Measurements from ENCODE around the gene SMIM7. TPM values are rescaled to one million over a fixed set of nuclear protein-coding genes. Genes with fewer than 3 reads are reported as not detected.

SMIM7 gene
- total RNA-seq, 1 experiment from 2014 or later: 74.4 TPM

DNA sequence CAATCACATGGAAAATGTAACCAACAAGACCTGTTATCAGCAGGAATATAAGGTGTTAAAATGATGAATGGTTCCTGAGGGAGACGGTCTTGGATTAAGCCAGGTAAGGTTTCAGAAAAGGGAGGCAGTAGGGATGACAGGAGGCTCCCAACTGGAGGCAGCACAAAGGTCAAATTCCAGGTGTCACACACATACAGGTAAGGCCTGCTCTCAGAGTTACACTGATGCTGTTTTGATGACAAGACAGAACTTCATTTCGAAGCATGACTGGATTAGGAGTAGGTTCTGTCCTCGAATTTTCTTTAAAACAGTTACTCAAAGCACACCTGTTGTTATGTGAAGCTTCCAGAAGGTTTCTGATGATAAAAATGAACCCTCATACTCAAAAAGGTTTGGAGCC, 39.4 kb downstream of the SMIM7 start:
- no peaks in the 10 kb centered on the region for H3K9me3 ChIP-seq
- peaks cover 8% of the 10 kb centered on the region for H3K4me1 ChIP-seq
- H3K27me3 ChIP-seq (replicated peaks; ENCODE audit: control insufficient read depth, insufficient read depth, low read length): no peaks in the 10 kb centered on the region
- intact Hi-C loops (cut with micrococcal nuclease; ENCODE audit: unreplicated experiment): no loop called here
- peaks cover 20% of the 10 kb centered on the region for H3K36me3 Mint-ChIP-seq (ENCODE audit: insufficient read depth, unreplicated experiment)
- DNase-seq: peak in 1 of 2 experiments; percentile 3
- no peak overlapping the region for H3K4me3 Mint-ChIP-seq (ENCODE audit: unreplicated experiment)
- no peak overlapping the region for H3K27ac Mint-ChIP-seq (ENCODE audit: unreplicated experiment)
- H3K9me3 Mint-ChIP-seq (ENCODE audit: unreplicated experiment): no peaks in the 10 kb centered on the region
- BruUV-seq (replicated peaks): no TSS peak
- TF ChIP-seq, protein P1, sequence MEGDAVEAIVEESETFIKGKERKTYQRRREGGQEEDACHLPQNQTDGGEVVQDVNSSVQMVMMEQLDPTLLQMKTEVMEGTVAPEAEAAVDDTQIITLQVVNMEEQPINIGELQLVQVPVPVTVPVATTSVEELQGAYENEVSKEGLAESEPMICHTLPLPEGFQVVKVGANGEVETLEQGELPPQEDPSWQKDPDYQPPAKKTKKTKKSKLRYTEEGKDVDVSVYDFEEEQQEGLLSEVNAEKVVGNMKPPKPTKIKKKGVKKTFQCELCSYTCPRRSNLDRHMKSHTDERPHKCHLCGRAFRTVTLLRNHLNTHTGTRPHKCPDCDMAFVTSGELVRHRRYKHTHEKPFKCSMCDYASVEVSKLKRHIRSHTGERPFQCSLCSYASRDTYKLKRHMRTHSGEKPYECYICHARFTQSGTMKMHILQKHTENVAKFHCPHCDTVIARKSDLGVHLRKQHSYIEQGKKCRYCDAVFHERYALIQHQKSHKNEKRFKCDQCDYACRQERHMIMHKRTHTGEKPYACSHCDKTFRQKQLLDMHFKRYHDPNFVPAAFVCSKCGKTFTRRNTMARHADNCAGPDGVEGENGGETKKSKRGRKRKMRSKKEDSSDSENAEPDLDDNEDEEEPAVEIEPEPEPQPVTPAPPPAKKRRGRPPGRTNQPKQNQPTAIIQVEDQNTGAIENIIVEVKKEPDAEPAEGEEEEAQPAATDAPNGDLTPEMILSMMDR (IDR thresholded peaks at IDR 0.05; ENCODE audit: insufficient read depth in 1 of 2, low read depth in 1 of 2, low read length in 1 of 2, severe bottlenecking in 1 of 2, unreplicated experiment in 1 of 2): no peak
- ChIA-PET CTCF (no interaction called here), POLR2A (no interaction called here)
- no peak overlapping the region for H3K4me3 ChIP-seq (ENCODE audit: low read depth, low read length)
- peaks cover 2% of the 10 kb centered on the region for H3K4me1 Mint-ChIP-seq (ENCODE audit: low read depth, unreplicated experiment)
- H3K36me3 ChIP-seq (ENCODE audit: control insufficient read depth, insufficient read depth, low read length): peaks cover 2% of the 10 kb centered on the region; the same call in 1 of the 2 replicates
- no peaks in the 10 kb centered on the region for H3K27me3 Mint-ChIP-seq (ENCODE audit: insufficient read depth, unreplicated experiment)

DNA sequence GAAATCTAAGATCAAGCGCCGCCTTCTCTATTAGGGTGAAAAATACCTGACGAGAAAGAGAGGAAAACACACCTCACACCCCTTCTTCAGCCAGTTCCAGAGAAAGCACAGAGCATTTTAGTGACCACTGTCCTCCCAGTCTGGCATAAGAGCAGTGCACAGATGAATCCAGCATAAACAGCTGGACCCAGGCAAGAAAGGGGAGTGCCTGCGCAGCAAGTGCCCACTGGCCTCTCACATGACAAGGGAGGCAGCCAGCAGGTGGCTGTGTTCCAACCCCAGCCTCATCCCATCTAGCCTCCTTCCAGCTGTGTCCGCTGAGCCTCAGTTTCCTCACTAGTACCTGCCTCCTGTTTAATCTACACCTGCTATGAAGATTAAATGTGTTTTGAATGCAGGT, 39.9 kb downstream of the SMIM7 start:
- H3K27me3 Mint-ChIP-seq (ENCODE audit: insufficient read depth, unreplicated experiment): no peaks in the 10 kb centered on the region
- TF ChIP-seq, protein P1 (IDR thresholded peaks at IDR 0.05; ENCODE audit: insufficient read depth in 1 of 2, low read depth in 1 of 2, low read length in 1 of 2, severe bottlenecking in 1 of 2, unreplicated experiment in 1 of 2): no peak
- Histone ChIP-seq H3K9me3 (no peaks in the 10 kb centered on the region), H3K36me3 (ENCODE audit: control insufficient read depth, insufficient read depth, low read length) (peaks cover 2% of the 10 kb centered on the region; the same call in 1 of the 2 replicates), H3K4me1 (peaks cover 8% of the 10 kb centered on the region), H3K4me3 (ENCODE audit: low read depth, low read length) (no peak overlapping the region), H3K27me3 (replicated peaks; ENCODE audit: control insufficient read depth, insufficient read depth, low read length) (no peaks in the 10 kb centered on the region)
- ChIA-PET CTCF (no interaction called here), POLR2A (no interaction called here)
- H3K36me3 Mint-ChIP-seq (ENCODE audit: insufficient read depth, unreplicated experiment): peaks cover 15% of the 10 kb centered on the region
- no TSS peak for BruUV-seq (replicated peaks)
- no peak overlapping the region for H3K27ac Mint-ChIP-seq (ENCODE audit: unreplicated experiment)
- no peak for DNase-seq
- intact Hi-C loops (cut with micrococcal nuclease; ENCODE audit: unreplicated experiment): no loop called here
- H3K9me3 Mint-ChIP-seq (ENCODE audit: unreplicated experiment): no peaks in the 10 kb centered on the region
- H3K4me1 Mint-ChIP-seq (ENCODE audit: low read depth, unreplicated experiment): peaks cover 3% of the 10 kb centered on the region
- no peak overlapping the region for H3K4me3 Mint-ChIP-seq (ENCODE audit: unreplicated experiment)

DNA sequence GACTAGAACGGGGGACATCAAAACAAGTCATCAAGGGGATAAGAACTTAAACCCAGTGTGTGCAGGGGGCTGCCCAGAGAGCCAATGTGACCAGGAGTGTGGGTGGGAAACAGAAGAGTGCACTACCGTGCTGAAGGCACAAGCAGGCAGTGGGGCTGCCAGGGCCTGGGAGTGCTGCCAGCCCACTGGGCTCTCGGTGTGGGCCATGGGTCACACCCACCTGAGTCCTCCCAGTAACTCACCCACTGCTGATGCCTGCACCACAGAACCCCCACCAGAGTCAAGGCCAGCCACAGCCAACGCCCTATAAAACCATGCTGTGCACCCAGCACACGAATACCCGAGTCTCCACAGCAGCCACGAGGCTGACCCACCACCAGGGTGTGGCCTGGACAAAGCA, 40.5 kb downstream of the SMIM7 start:
- intact Hi-C loops (cut with micrococcal nuclease; ENCODE audit: unreplicated experiment): no loop called here
- Mint-ChIP-seq H3K4me1 (ENCODE audit: low read depth, unreplicated experiment) (peaks cover 7% of the 10 kb centered on the region), H3K27ac (ENCODE audit: unreplicated experiment) (no peak overlapping the region), H3K36me3 (ENCODE audit: insufficient read depth, unreplicated experiment) (peaks cover 15% of the 10 kb centered on the region), H3K4me3 (ENCODE audit: unreplicated experiment) (no peak overlapping the region), H3K27me3 (ENCODE audit: insufficient read depth, unreplicated experiment) (no peaks in the 10 kb centered on the region), H3K9me3 (ENCODE audit: unreplicated experiment) (no peaks in the 10 kb centered on the region)
- BruUV-seq (replicated peaks): no TSS peak
- Histone ChIP-seq H3K36me3 (ENCODE audit: control insufficient read depth, insufficient read depth, low read length) (peaks cover 2% of the 10 kb centered on the region; the same call in 1 of the 2 replicates), H3K4me3 (ENCODE audit: low read depth, low read length) (no peak overlapping the region), H3K4me1 (peaks cover 8% of the 10 kb centered on the region), H3K9me3 (no peaks in the 10 kb centered on the region), H3K27me3 (replicated peaks; ENCODE audit: control insufficient read depth, insufficient read depth, low read length) (no peaks in the 10 kb centered on the region)
- TF ChIP-seq, protein P1 (IDR thresholded peaks at IDR 0.05; ENCODE audit: insufficient read depth in 1 of 2, low read depth in 1 of 2, low read length in 1 of 2, severe bottlenecking in 1 of 2, unreplicated experiment in 1 of 2): no peak
- DNase-seq: no peak
- ChIA-PET CTCF (no interaction called here), POLR2A (no interaction called here)
